OCI-LY1 (cell line): Measurements from ENCODE around the gene ECPAS.

Experiments
- H2AFZ ChIP-seq: fragments of 200-600 bp; sonication (generic), shearing (Covaris generic); 2 replicates; pipeline ENCODE4 v1.6.0; 2014; ENCODE audit warnings: antibody characterized with exemption, mild to moderate bottlenecking, low read length
- H3F3A ChIP-seq: fragments of 200-600 bp; sonication (generic), shearing (Covaris generic); 2 replicates; pipeline ENCODE4 v1.6.0; 2014; ENCODE audit warnings: mild to moderate bottlenecking, antibody characterized with exemption, low read length, moderate library complexity; ENCODE audit not compliant: insufficient read depth
- H3K27ac ChIP-seq: fragments of 200-600 bp; sonication (generic); 2 replicates; pipeline ENCODE4 v1.5.1; 2014; ENCODE audit warnings: low read length, mixed run types, mild to moderate bottlenecking, low read depth; ENCODE audit not compliant: poor library complexity, severe bottlenecking
- H3K27me3 ChIP-seq: fragments of 200-600 bp; sonication (generic); 2 replicates; pipeline ENCODE4 v1.6.0; 2014; ENCODE audit warnings: antibody characterized with exemption, mild to moderate bottlenecking, low read length, moderate library complexity; ENCODE audit not compliant: insufficient read depth
- H3K36me3 ChIP-seq: fragments of 200-600 bp; sonication (generic); 2 replicates; pipeline ENCODE4 v1.6.1; 2014; ENCODE audit warnings: mild to moderate bottlenecking, antibody characterized with exemption, low read length, moderate library complexity, mixed read lengths; ENCODE audit not compliant: insufficient read depth
- H3K4me1 ChIP-seq: fragments of 200-600 bp; sonication (generic); 2 replicates; pipeline ENCODE4 v1.5.1; 2014; ENCODE audit warnings: mild to moderate bottlenecking, low read length, moderate library complexity; ENCODE audit not compliant: insufficient read depth, severe bottlenecking
- H3K4me2 ChIP-seq: fragments of 200-600 bp; sonication (generic), shearing (Covaris generic); 2 replicates; pipeline ENCODE4 v1.6.1; 2014; ENCODE audit warnings: low read length
- H3K4me3 ChIP-seq: fragments of 200-600 bp; sonication (generic); 2 replicates; pipeline ENCODE4 v1.5.1; 2014; ENCODE audit warnings: low read length, low read depth, mild to moderate bottlenecking, mixed read lengths; ENCODE audit not compliant: poor library complexity, severe bottlenecking
- H3K79me2 ChIP-seq: fragments of 200-600 bp; shearing (Covaris generic); 2 replicates; pipeline ENCODE4 v1.6.1; 2016; ENCODE audit warnings: mixed run types, low read length, mixed read lengths; ENCODE audit not compliant: insufficient read depth
- H3K9ac ChIP-seq: fragments of 200-600 bp; sonication (generic), shearing (Covaris generic); 2 replicates; pipeline ENCODE4 v1.6.1; 2014; ENCODE audit warnings: mild to moderate bottlenecking, low read length, mixed read lengths
- H3K9me2 ChIP-seq: fragments of 200-600 bp; sonication (generic), shearing (Covaris generic); 2 replicates; pipeline ENCODE4 v1.6.1; 2014; ENCODE audit warnings: low read depth, mild to moderate bottlenecking, low read length, mixed read lengths
- H3K9me3 ChIP-seq: fragments of 200-600 bp; shearing (Covaris generic); 2 replicates; pipeline ENCODE4 v1.6.1; 2014; ENCODE audit warnings: low read length, mixed read lengths
- H4K20me1 ChIP-seq: fragments of 200-600 bp; sonication (generic), shearing (Covaris generic); 2 replicates; pipeline ENCODE4 v1.6.0; 2016; ENCODE audit warnings: mild to moderate bottlenecking, low read length; ENCODE audit not compliant: insufficient read depth
- CTCF ChIP-seq: fragments of 200-600 bp; sonication (generic), shearing (Covaris generic); IDR thresholded peaks from 2 replicates; pipeline ENCODE4 v1.5.1; 2017; ENCODE audit warnings: mild to moderate bottlenecking, antibody characterized with exemption, low read length, moderate library complexity, mixed read lengths
- EZH2 ChIP-seq: fragments of 200-600 bp; sonication (generic), shearing (Covaris generic); IDR thresholded peaks from 2 replicates; pipeline ENCODE4 v1.8.0; 2017; ENCODE audit warnings: borderline replicate concordance, mixed run types, mild to moderate bottlenecking, antibody characterized with exemption, low read length, moderate library complexity, mixed read lengths

Gene ECPAS

GRCh38 chr9:111483858-111484571, at the start of gene ECPAS:
Gene ECPAS (minus strand): TSS chr9:111484383. CDS start chr9:111472918, 11,465 bp downstream.
- Histone ChIP-seq H3K79me2 (peaks cover 37% of the 10 kb centered on the region), H2AFZ (0 out of 2 replicates have a peak within 1 kb of the TSS, but pooled peaks have one; percentile 13), H3K36me3 (no peaks in the 10 kb centered on the region)

GRCh38 chr9:111533099-111533790, 49.1 kb upstream of the ECPAS start:
- Histone ChIP-seq H3K4me1 (no peaks in the 10 kb centered on the region), H3K4me2 (no peak overlapping the region), H3K9ac (no peak overlapping the region), H3K79me2 (no peaks in the 10 kb centered on the region), H2AFZ (no peak overlapping the region), H3K9me2 (no peaks in the 10 kb centered on the region), H3K4me3 (no peak overlapping the region), H3F3A (no peaks in the 10 kb centered on the region), H3K9me3 (peaks cover 2% of the 10 kb centered on the region; the same call in 1 of the 2 replicates), H3K27ac (no peak overlapping the region), H3K36me3 (peaks cover 25% of the 10 kb centered on the region; the same call in 1 of the 2 replicates), H4K20me1 (no peaks in the 10 kb centered on the region), H3K27me3 (no peaks in the 10 kb centered on the region)
- no peak for TF ChIP-seq CTCF
- no peak for TF ChIP-seq EZH2

More at GRCh38 chr9:111483858-111484571, at the start of gene ECPAS:
- H3K4me1 ChIP-seq, result peaks cover 19% of the 10 kb centered on the region
- peak within 1 kb of the TSS; percentile 95 for H3K4me3 ChIP-seq
- peak within 1 kb of the TSS; percentile 77 for H3K4me2 ChIP-seq
- H3K9me2 ChIP-seq, result no peaks in the 10 kb centered on the region
- TF ChIP-seq CTCF (no peak), EZH2 (no peak)
- no peaks in the 10 kb centered on the region for H3F3A ChIP-seq
- H3K9ac ChIP-seq, result peak within 1 kb of the TSS; percentile 94
- H3K27me3 ChIP-seq, result no peaks in the 10 kb centered on the region
- H3K9me3 ChIP-seq, result no peaks in the 10 kb centered on the region
- H3K27ac ChIP-seq, result peak within 1 kb of the TSS; percentile 42
- H4K20me1 ChIP-seq, result no peaks in the 10 kb centered on the region

GRCh38 chr9:111531716-111532115, 47.5 kb upstream of the ECPAS start:
- peaks cover 2% of the 10 kb centered on the region; the same call in 1 of the 2 replicates for H3K9me3 ChIP-seq
- no peak overlapping the region for H3K4me3 ChIP-seq
- H3K27ac ChIP-seq, result no peak overlapping the region
- no peaks in the 10 kb centered on the region for H3F3A ChIP-seq
- peaks cover 12% of the 10 kb centered on the region; the same call in 1 of the 2 replicates for H3K36me3 ChIP-seq
- H3K79me2 ChIP-seq, result no peaks in the 10 kb centered on the region
- H3K9ac ChIP-seq, result no peak overlapping the region
- H3K27me3 ChIP-seq, result no peaks in the 10 kb centered on the region
- no peak overlapping the region for H2AFZ ChIP-seq
- no peaks in the 10 kb centered on the region for H3K4me1 ChIP-seq
- H3K4me2 ChIP-seq, result no peak overlapping the region
- TF ChIP-seq CTCF, result no peak
- TF ChIP-seq EZH2, result no peak
- no peaks in the 10 kb centered on the region for H4K20me1 ChIP-seq
- no peaks in the 10 kb centered on the region for H3K9me2 ChIP-seq
